NB4 (cell line): ENCODE results near the gene DCAF17.

Experiments
- TF ChIP-seq, protein P1 (sequence below): IDR thresholded peaks from one replicate; pipeline ENCODE4 v1.5.1; 2012; ENCODE audit warnings: low read depth, low read length
- TF ChIP-seq, protein P2 (sequence below): IDR thresholded peaks from 2 replicates; pipeline ENCODE4 v1.6.1; 2011; ENCODE audit warnings: low read depth, low read length

DNA sequence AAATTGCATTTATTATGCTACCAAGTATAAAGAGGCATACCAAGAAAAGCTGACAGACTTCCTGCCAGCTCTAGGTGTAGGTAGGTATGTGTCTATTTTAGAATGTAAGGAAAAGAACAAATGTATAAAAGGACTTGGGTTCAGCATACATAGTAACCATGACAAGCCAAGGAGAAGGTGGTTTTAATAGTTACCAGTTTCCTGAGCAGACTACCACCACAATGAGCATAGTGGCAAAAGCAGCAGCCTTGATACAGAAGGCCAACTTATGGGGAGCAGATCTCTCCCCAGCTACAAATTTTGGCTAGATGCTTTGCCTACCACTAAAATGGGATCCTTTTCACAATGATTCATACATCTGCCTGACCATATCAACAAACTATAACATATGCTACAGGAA is 34.7 kb upstream of the DCAF17 start:
- TF ChIP-seq, protein P1, sequence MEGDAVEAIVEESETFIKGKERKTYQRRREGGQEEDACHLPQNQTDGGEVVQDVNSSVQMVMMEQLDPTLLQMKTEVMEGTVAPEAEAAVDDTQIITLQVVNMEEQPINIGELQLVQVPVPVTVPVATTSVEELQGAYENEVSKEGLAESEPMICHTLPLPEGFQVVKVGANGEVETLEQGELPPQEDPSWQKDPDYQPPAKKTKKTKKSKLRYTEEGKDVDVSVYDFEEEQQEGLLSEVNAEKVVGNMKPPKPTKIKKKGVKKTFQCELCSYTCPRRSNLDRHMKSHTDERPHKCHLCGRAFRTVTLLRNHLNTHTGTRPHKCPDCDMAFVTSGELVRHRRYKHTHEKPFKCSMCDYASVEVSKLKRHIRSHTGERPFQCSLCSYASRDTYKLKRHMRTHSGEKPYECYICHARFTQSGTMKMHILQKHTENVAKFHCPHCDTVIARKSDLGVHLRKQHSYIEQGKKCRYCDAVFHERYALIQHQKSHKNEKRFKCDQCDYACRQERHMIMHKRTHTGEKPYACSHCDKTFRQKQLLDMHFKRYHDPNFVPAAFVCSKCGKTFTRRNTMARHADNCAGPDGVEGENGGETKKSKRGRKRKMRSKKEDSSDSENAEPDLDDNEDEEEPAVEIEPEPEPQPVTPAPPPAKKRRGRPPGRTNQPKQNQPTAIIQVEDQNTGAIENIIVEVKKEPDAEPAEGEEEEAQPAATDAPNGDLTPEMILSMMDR = no peak
- TF ChIP-seq, protein P2, sequence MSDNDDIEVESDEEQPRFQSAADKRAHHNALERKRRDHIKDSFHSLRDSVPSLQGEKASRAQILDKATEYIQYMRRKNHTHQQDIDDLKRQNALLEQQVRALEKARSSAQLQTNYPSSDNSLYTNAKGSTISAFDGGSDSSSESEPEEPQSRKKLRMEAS = no peak
